ENCODE results near the gene PLS3. TPM values are rescaled to one million over a fixed set of nuclear protein-coding genes. Genes with fewer than 3 reads are reported as not detected.
"Not testable (repeated sequence)": the region's sequence is repeated elsewhere in the genome, so short reads cannot be mapped to it uniquely, and the experiment has no call there.

Gene PLS3, protein sequence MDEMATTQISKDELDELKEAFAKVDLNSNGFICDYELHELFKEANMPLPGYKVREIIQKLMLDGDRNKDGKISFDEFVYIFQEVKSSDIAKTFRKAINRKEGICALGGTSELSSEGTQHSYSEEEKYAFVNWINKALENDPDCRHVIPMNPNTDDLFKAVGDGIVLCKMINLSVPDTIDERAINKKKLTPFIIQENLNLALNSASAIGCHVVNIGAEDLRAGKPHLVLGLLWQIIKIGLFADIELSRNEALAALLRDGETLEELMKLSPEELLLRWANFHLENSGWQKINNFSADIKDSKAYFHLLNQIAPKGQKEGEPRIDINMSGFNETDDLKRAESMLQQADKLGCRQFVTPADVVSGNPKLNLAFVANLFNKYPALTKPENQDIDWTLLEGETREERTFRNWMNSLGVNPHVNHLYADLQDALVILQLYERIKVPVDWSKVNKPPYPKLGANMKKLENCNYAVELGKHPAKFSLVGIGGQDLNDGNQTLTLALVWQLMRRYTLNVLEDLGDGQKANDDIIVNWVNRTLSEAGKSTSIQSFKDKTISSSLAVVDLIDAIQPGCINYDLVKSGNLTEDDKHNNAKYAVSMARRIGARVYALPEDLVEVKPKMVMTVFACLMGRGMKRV
- polyA plus RNA-seq (ENCODE audit: insufficient read depth in 1 of 5, insufficient read length in 5 of 5, low replicate concordance in 1 of 5), result 100 to 1,000 TPM; 212 to 352 (median 310) TPM
- long read RNA-seq, donor 1, transcript PLS3-202 (16 exons, 3,280 nt), result major isoform, 38 of 105 reads
- long read RNA-seq, donor 1, partial matches to known transcripts, result 66 of 105 reads
- long read RNA-seq, donor 1, other reads (novel, unspliced or antisense), result 0 of 105 reads
- long read RNA-seq, donor 2, transcript PLS3-202 (16 exons, 3,280 nt), result major isoform, 25 of 94 reads
- long read RNA-seq, donor 2, partial matches to known transcripts, result 68 of 94 reads
- long read RNA-seq, donor 2, other reads (novel, unspliced or antisense), result 0 of 94 reads
- long read RNA-seq, donor 3, transcript PLS3-202 (16 exons, 3,280 nt), result major isoform, 23 of 115 reads
- long read RNA-seq, donor 3, partial matches to known transcripts, result 91 of 115 reads
- long read RNA-seq, donor 3, other reads (novel, unspliced or antisense), result 0 of 115 reads
- long read RNA-seq, donor 4, transcript PLS3-202 (16 exons, 3,280 nt), result major isoform, 15 of 46 reads
- long read RNA-seq, donor 4, partial matches to known transcripts, result 31 of 46 reads
- long read RNA-seq, donor 4, other reads (novel, unspliced or antisense), result 0 of 46 reads
- long read RNA-seq, donor 5, transcript PLS3-202 (16 exons, 3,280 nt), result major isoform, 30 of 139 reads
- long read RNA-seq, donor 5, partial matches to known transcripts, result 109 of 139 reads
- long read RNA-seq, donor 5, other reads (novel, unspliced or antisense), result 0 of 139 reads
- long read RNA-seq, donor 6, transcript PLS3-202 (16 exons, 3,280 nt), result major isoform, 21 of 103 reads
- long read RNA-seq, donor 6, partial matches to known transcripts, result 80 of 103 reads
- long read RNA-seq, donor 6, other reads (novel, unspliced or antisense), result 0 of 103 reads
- long read RNA-seq, donor 7, transcript PLS3-202 (16 exons, 3,280 nt), result major isoform, 12 of 91 reads
- long read RNA-seq, donor 7, partial matches to known transcripts, result 79 of 91 reads
- long read RNA-seq, donor 7, other reads (novel, unspliced or antisense), result 0 of 91 reads
- long read RNA-seq, donor 8, transcript PLS3-202 (16 exons, 3,280 nt), result major isoform, 16 of 50 reads
- long read RNA-seq, donor 8, partial matches to known transcripts, result 34 of 50 reads
- long read RNA-seq, donor 8, other reads (novel, unspliced or antisense), result 0 of 50 reads

GRCh38 chrX:115560978-115561604, at the start of gene PLS3:
TSS of gene PLS3 (plus strand) at chrX:115561174. CDS start at chrX:115610251, 49,077 bp downstream.
- peak; percentile 71 to 80 for DNase-seq

GRCh38 chrX:115518113-115518512, 42.9 kb upstream of the PLS3 start:
- DNase-seq, result no peak

DNA sequence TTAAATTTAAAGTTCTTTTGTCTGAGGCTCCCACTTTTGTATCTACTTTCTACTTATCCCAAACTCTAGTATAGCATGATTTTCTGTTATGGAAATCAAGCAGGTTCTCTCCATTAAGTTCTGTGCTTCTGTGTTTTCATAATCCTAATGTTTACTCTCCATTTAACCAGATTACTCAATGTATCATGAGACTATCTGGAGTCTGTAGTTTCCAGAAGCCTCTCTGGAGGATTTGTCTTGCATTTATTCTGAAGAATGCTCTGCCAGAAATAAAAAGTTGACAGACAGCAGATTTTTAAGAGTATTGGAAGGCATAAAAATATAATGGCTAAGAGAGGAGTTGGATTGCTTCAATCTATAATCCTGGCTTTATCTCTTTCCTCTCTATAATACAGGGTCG, 39.2 kb upstream of the PLS3 start:
- DNase-seq, result no peak

DNA sequence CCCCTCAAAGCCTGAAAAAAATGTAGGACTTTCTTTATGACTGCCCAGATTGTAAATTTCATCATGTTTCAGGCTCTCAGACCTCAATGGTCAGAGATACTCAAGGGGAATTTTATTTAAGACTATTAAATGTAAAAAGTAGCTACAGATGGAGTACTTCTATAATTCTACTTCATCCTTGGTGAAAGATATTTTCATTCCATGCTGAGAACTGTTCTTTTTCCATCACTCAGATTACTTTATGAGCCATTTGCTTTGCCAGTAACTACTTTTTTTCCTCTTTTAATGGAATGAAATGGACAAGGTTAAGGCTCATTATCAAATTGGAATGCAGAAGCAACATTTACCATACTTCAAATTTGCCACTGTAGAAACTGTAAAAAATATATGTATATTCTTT, 38.0 kb upstream of the PLS3 start:
- DNase-seq, result no peak

DNA sequence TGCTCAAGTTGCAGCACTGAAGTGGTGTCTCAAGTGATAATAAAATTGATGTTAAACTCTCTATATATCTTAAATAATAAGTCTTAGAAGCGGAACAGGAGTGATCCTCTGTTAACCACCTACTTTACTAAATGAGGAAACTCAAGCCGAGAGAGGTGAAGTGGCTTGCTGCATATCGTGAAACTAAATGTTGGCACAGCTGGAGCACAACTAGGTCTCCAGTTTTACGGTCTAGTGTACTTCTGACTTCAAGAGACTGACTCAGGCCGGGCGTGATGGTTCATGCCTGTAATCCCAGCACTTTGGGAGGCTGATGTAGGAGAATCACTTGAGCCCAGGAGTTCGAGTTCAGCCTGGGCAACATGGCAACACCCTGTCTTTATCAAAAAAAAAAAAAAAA, 35.5 kb upstream of the PLS3 start:
- DNase-seq, result no peak

GRCh38 chrX:115531818-115532403, 29.1 kb upstream of the PLS3 start:
- DNase-seq, result no peak

GRCh38 chrX:115533485-115533884, 27.5 kb upstream of the PLS3 start:
- peak; percentile 36 to 39 for DNase-seq

GRCh38 chrX:115534383-115534782, 26.6 kb upstream of the PLS3 start:
- DNase-seq, result no peak

DNA sequence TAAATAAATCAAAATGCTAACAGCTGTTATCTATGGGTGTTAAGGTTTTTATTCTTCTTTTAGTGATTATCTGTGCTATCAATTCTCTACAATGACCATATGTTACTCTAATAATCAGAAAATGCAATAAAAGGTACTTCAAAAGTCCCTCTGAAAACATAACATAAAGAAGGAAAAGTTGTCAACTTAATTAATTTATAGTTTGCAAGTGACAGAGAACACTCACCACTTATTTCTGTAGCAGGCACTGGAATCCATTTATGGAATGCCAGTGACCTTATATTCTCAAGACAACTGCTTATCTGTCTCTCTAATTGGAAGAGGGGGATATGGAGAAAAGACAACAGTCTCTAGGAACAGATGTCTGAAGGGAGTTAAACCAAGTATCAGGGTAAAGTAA, 25.6 kb upstream of the PLS3 start:
- no peak for DNase-seq

DNA sequence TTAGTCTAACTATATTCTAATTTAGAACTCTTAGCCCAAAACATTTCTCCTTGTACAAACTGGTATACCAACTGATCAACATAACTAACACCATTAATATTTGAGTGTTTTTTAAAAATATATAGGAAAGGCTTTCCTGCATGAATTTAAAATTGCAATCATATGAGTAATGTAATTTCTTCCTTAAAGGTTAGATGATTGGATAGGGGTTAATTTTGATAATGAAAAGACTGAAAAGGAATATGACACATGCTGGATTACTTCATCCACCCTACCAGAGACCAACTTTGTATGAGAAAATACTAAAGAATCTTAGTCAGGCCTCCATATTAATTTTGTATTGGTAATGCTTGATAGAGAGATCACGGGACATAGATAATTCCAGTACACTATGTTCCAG, 25.1 kb upstream of the PLS3 start:
- no peak for DNase-seq

- no peak for DNase-seq
Measured at GRCh38 chrX:115539841-115540240, 21.1 kb upstream of the PLS3 start.

GRCh38 chrX:115541045-115541444, 19.9 kb upstream of the PLS3 start:
- not testable (repeated sequence) for DNase-seq

- no peak for DNase-seq
Measured at GRCh38 chrX:115547448-115547847, 13.5 kb upstream of the PLS3 start.

- no peak for DNase-seq
Measured at GRCh38 chrX:115549008-115549407, 12.0 kb upstream of the PLS3 start.

GRCh38 chrX:115553171-115553570, 7.8 kb upstream of the PLS3 start:
- DNase-seq, result no peak

GRCh38 chrX:115559672-115560071, 1.3 kb upstream of the PLS3 start:
- no peak for DNase-seq

DNA sequence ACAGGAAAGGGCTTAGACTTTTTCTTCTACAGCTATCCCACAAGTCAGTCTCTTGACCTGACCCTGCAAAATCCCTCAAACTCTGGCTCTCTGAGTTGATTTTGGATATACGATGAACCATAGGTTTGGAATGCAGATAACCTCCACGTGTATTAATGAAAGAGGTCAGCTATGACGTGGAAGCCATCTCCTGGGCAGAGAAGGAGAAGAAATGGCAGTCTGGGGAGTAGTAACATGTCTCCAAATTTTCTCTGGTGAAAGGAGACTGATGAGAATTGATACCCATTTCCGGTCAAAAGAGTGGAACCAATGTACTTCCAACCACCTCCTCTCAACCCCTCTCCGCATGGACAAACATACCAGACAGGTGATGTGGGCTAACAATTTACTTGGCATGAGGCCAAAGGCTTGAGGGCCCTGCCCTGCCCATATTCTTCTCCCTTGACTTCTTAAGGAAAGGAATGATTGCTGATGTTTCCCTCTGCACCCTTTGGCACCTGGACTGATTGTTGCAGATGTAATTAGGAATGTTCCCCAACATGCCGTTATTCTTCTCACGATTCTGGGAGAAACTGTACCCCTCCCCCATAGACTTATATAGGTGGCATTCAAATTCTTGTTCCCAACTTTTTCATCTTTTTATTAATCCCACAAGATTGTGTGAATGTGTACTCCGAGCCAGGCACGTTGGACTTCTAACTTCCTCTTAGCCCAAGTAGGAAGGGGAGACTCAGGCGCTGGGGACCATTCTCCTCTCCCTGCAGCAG, 580 bp upstream of the PLS3 start:
- DNase-seq, result no peak

DNA sequence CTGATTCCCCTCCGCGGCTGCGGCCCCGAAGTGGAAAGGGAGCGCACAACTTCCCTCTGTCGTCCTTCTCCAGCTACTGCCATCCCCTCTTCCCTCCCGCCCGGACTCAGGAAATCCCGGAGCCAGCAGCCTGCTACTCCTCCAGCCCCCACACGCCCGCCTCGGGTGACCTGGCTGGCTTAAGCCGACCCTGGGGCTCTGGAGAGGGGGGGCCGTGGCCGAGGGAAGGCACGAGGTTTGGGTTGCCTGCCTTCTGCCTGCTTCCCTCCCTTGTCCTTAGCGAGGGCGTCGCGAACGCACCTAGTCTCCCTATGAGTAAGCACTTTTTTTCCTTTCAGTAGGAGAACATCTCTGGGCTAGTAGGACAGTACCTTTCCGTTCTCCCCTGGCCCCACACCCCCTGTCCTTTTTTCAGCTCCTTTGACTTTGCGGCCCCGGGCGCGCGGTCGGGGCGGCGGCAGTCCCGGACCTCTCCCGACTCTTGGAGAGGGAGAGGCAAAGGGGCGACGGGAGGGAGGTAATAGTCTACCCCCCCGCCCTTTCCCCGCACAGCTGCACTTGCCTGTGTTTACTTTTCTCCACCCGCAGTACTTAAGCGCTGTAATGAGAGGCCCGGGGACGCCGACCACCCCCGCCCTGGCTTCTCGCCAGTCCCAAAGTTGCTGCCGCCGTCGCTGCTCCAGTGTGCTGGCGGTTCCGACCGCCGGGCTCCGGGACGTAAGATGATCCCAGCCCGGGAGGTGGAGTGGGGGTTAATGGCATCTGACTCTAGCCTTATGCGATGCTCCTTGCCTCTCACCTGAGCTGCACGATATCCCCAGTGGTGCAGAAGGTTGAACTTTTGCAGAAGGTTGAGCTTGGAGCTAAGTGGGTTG, 868 bp downstream of the PLS3 start:
- peak; percentile 44 to 55 for DNase-seq
